Liver (tissue), 9 donors: ENCODE results near the gene WNT1. TPM values are rescaled to one million over a fixed set of nuclear protein-coding genes. Genes with fewer than 3 reads are reported as not detected.

Experiments
- DNase-seq: peaks from one replicate; pipeline ENCODE4 v3.0.0-alpha.2; 2017; ENCODE audit warnings: low spot score
- H3K27ac ChIP-seq, 2 donors: one replicate each; pipeline ENCODE4 v1.7.0; 2013; ENCODE audit warnings: inconsistent platforms in 2 of 2, low read length in 2 of 2, control low read depth in 1 of 2, low read depth in 1 of 2, mild to moderate bottlenecking in 1 of 2
- H3K27me3 ChIP-seq, 4 donors: one replicate each; pipeline versions ENCODE4 v1.6.1 to v1.7.0; 2013; ENCODE audit warnings: low read length in 3 of 4, inconsistent platforms in 1 of 4, mild to moderate bottlenecking in 1 of 4, moderate library complexity in 1 of 4; ENCODE audit not compliant: control insufficient read depth in 4 of 4, insufficient read depth in 4 of 4
- H3K36me3 ChIP-seq, 4 donors: one replicate each; pipeline versions ENCODE4 v1.6.1 to v1.7.0; 2013; ENCODE audit warnings: low read length in 3 of 4, mild to moderate bottlenecking in 3 of 4, low read depth in 1 of 4, moderate library complexity in 1 of 4; ENCODE audit not compliant: control insufficient read depth in 4 of 4, insufficient read depth in 3 of 4
- H3K4me1 ChIP-seq, 4 donors: one replicate each; pipeline versions ENCODE4 v1.6.1 to v1.7.0; 2013; ENCODE audit warnings: low read length in 3 of 4, mild to moderate bottlenecking in 3 of 4, moderate library complexity in 1 of 4; ENCODE audit not compliant: control insufficient read depth in 4 of 4, insufficient read depth in 4 of 4
- H3K4me3 ChIP-seq, 3 donors: one replicate each; pipeline versions ENCODE4 v1.6.1 to v1.7.0; 2013; ENCODE audit warnings: low read length in 3 of 3, control low read depth in 1 of 3, low read depth in 1 of 3, mild to moderate bottlenecking in 1 of 3
- H3K9ac ChIP-seq, 2 donors: one replicate each; pipeline ENCODE4 v1.7.0; 2013; ENCODE audit warnings: low read length in 2 of 2, mild to moderate bottlenecking in 2 of 2, moderate library complexity in 2 of 2, control low read depth in 1 of 2, low read depth in 1 of 2
- H3K9me3 ChIP-seq, 4 donors: one replicate each; pipeline versions ENCODE4 v1.6.1 to v1.7.0; 2013; ENCODE audit warnings: low read length in 3 of 4; ENCODE audit not compliant: control insufficient read depth in 4 of 4
- FOXA2 ChIP-seq: IDR thresholded peaks from 2 replicates; pipeline ENCODE4 v1.6.1; 2016; ENCODE audit warnings: antibody characterized with exemption
- HNF4G ChIP-seq: IDR thresholded peaks from 2 replicates; pipeline ENCODE4 v1.6.1; 2016; ENCODE audit warnings: antibody characterized with exemption
- RAD21 ChIP-seq, 2 donors: IDR thresholded peaks; 2 replicates each; pipeline ENCODE4 v1.6.1; 2016; ENCODE audit warnings: antibody characterized with exemption in 2 of 2, mild to moderate bottlenecking in 2 of 2
- SP1 ChIP-seq: IDR thresholded peaks from 2 replicates; pipeline ENCODE4 v1.6.1; 2018; ENCODE audit warnings: antibody characterized with exemption, mild to moderate bottlenecking
- TAF1 ChIP-seq: conservative IDR thresholded peaks from 2 replicates; pipeline ENCODE4 v1.6.1; 2016; ENCODE audit warnings: antibody characterized with exemption, mild to moderate bottlenecking
- WGBS: extraction: QIAGEN DNeasy Blood & Tissue Kit; methylation state at CpG from one replicate; pipeline ENCODE4 v1.1.7; 2013; 5-methylcytosine and 5-hydroxymethylcytosine counted together
- polyA plus RNA-seq, 2 donors: library from polyadenylated mRNA; stranded (reverse) in 1 of 2; unstranded in 1 of 2; fragments of 200-250 nt in 1 of 2; fragments of >200 nt in 1 of 2; fragmentation: Nextera tagmentation in 1 of 2; extraction: Ambion mirVana in 1 of 2; gene quantifications; one replicate each; pipeline versions ENCODE4 v1.2.1 to v1.2.3, GENCODE V29; 2013 to 2015
- total RNA-seq, 2 donors: library from RNA; depleted of rRNA; stranded (reverse); fragments of >200 nt; gene quantifications; one replicate each; pipeline ENCODE4 v1.2.3, GENCODE V29; 2014
- TF ChIP-seq, protein P1 (sequence below): IDR thresholded peaks from 2 replicates; pipeline ENCODE4 v1.6.1; 2016; ENCODE audit warnings: antibody characterized with exemption, mild to moderate bottlenecking
- TF ChIP-seq, protein P2 (sequence below): fragments of 150-350 bp; IDR thresholded peaks from 2 replicates; pipeline ENCODE4 v1.5.1; 2017; ENCODE audit warnings: improper control_type of control experiment, low read depth, low read length; ENCODE audit not compliant: missing input control
- donor health status: healthy.
- donor health status: healthy.
- donor health status: healthy.
- donor health status: healthy.
- donor health status: healthy.

The WNT1 gene
- total and polyA plus RNA-seq, 4 donors: not detected

DNA sequence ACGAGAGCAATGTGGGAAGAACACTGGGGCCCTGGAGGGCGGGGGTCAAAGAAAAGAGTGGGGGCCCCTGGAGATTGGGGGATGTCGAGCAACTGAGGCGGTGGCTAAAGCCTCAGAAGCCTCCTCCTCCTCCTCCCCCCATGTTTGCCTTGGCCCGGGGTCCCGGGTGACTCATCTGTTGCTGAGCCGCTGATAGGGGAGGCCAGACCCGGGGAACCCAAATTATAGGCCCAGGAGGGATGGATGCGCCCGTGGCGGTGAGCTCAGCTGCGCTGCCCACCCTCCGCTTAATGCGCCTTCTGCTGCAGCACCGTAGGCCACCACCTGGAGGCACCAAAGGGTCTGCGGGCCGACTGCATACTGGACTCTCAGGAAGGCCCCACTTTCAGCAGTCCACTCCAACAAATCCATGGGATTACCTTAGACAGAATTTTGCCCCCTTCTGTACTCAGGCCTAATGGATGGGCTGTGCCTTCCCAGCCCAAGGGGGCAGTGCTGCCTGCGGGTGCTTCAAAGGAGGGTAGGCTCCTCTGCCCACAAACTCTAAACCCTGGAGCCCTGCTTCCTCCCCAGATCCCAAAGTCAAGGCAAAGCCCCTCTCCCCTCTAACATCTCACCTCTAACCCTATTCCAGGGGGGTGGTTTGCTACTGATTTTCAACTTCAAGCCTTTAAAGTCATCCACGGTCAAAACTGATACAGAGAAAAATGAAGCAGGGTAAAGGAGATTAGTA lies 4.0 kb upstream of the WNT1 start:
- H3K27ac ChIP-seq: no peak overlapping the region
- TF ChIP-seq, protein P1, sequence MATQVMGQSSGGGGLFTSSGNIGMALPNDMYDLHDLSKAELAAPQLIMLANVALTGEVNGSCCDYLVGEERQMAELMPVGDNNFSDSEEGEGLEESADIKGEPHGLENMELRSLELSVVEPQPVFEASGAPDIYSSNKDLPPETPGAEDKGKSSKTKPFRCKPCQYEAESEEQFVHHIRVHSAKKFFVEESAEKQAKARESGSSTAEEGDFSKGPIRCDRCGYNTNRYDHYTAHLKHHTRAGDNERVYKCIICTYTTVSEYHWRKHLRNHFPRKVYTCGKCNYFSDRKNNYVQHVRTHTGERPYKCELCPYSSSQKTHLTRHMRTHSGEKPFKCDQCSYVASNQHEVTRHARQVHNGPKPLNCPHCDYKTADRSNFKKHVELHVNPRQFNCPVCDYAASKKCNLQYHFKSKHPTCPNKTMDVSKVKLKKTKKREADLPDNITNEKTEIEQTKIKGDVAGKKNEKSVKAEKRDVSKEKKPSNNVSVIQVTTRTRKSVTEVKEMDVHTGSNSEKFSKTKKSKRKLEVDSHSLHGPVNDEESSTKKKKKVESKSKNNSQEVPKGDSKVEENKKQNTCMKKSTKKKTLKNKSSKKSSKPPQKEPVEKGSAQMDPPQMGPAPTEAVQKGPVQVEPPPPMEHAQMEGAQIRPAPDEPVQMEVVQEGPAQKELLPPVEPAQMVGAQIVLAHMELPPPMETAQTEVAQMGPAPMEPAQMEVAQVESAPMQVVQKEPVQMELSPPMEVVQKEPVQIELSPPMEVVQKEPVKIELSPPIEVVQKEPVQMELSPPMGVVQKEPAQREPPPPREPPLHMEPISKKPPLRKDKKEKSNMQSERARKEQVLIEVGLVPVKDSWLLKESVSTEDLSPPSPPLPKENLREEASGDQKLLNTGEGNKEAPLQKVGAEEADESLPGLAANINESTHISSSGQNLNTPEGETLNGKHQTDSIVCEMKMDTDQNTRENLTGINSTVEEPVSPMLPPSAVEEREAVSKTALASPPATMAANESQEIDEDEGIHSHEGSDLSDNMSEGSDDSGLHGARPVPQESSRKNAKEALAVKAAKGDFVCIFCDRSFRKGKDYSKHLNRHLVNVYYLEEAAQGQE: no peak
- peak; percentile 21 to 68 for TF ChIP-seq RAD21 (IDR thresholded peaks at IDR 0.05)
- TF ChIP-seq, protein P2, sequence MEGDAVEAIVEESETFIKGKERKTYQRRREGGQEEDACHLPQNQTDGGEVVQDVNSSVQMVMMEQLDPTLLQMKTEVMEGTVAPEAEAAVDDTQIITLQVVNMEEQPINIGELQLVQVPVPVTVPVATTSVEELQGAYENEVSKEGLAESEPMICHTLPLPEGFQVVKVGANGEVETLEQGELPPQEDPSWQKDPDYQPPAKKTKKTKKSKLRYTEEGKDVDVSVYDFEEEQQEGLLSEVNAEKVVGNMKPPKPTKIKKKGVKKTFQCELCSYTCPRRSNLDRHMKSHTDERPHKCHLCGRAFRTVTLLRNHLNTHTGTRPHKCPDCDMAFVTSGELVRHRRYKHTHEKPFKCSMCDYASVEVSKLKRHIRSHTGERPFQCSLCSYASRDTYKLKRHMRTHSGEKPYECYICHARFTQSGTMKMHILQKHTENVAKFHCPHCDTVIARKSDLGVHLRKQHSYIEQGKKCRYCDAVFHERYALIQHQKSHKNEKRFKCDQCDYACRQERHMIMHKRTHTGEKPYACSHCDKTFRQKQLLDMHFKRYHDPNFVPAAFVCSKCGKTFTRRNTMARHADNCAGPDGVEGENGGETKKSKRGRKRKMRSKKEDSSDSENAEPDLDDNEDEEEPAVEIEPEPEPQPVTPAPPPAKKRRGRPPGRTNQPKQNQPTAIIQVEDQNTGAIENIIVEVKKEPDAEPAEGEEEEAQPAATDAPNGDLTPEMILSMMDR: peak; percentile 49
- peak; percentile 63 for DNase-seq
- H3K36me3 ChIP-seq: no peaks in the 10 kb centered on the region
- peaks cover 7 to 26% (median 15%) of the 10 kb centered on the region in 4 donors for H3K4me1 ChIP-seq
- H3K9me3 ChIP-seq: no peaks in the 10 kb centered on the region
- 19% methylated on average over 19 of the region's 19 CpGs for WGBS
- no peak overlapping the region for H3K4me3 ChIP-seq
- no peak overlapping the region for H3K9ac ChIP-seq
- peaks cover 0 to 24% (median 16%) of the 10 kb centered on the region in 4 donors for H3K27me3 ChIP-seq

- peak overlapping the region in 1 of 3 donors; percentile 10 for H3K4me3 ChIP-seq
- H3K4me1 ChIP-seq: peaks cover 27 to 34% (median 30%) of the 10 kb centered on the region in 4 donors
- DNase-seq: peak; percentile 65
- no peaks in the 10 kb centered on the region for H3K36me3 ChIP-seq
- TF ChIP-seq RAD21 (IDR thresholded peaks at IDR 0.05) (peak in 1 of 2 donors; percentile 21), SP1 (no peak), TAF1 (no peak), HNF4G (no peak), FOXA2 (no peak)
- TF ChIP-seq, protein P2: peak; percentile 61
- 11% methylated on average over 50 of the region's 50 CpGs for WGBS
- no peak overlapping the region for H3K9ac ChIP-seq
- H3K9me3 ChIP-seq: no peaks in the 10 kb centered on the region
- no peak overlapping the region for H3K27ac ChIP-seq
- H3K27me3 ChIP-seq: peaks cover 3 to 20% (median 13%) of the 10 kb centered on the region in 4 donors
Measured at GRCh38 chr12:48977290-48978281, 536 bp upstream of the WNT1 start.
